Naive thymus-derived CD8-positive, alpha-beta T cell (primary cell): ENCODE results near the gene MED26. TPM values are rescaled to one million over a fixed set of nuclear protein-coding genes. Genes with fewer than 3 reads are reported as not detected.
"Not testable (repeated sequence)": the region's sequence is repeated elsewhere in the genome, so short reads cannot be mapped to it uniquely, and the experiment has no call there.

Experiments used
- ATAC-seq, 2 donors: fragments of 150-1000 bp; cut with Tn5 transposase in 1 of 2; sonication (Bioruptor Pico), chemical (Tn5 transposase) in 1 of 2; 1 replicate in 1 of 2; 2 replicates in 1 of 2; pipeline ENCODE4 v1.10.0; 2021; ENCODE audit warnings: mild to moderate bottlenecking in 2 of 2, moderate library complexity in 2 of 2
- POLR2A ChIA-PET: fragments of 350-600 bp; sonication (Branson Sonifier 250); formaldehyde crosslinking; loops from one replicate; lab custom pipeline; 2021; ENCODE audit warnings: antibody characterized with exemption; lab: Charles Lee
- DNase-seq, 10 donors: peaks; one replicate each; pipeline versions ENCODE4 v3.0.0 to v3.0.0-alpha.2; 2020 to 2022
- H3K27ac Mint-ChIP-seq, 10 donors: one replicate each; pipeline ENCODE4 v1.8.0; 2020 to 2022; ENCODE audit warnings: mild to moderate bottlenecking in 10 of 10, mixed read lengths in 10 of 10, moderate library complexity in 4 of 10, inconsistent platforms in 1 of 10
- H3K27me3 Mint-ChIP-seq, 5 donors: one replicate each; pipeline ENCODE4 v1.8.0; 2021 to 2022; ENCODE audit warnings: mixed read lengths in 5 of 5
- H3K36me3 Mint-ChIP-seq, 3 donors: one replicate each; pipeline ENCODE4 v1.8.0; 2020 to 2022; ENCODE audit warnings: mixed read lengths in 3 of 3, mild to moderate bottlenecking in 2 of 3, inconsistent platforms in 1 of 3
- H3K4me1 Mint-ChIP-seq, 4 donors: one replicate each; pipeline ENCODE4 v1.8.0; 2021 to 2022; ENCODE audit warnings: mixed read lengths in 4 of 4
- H3K4me3 Mint-ChIP-seq, 10 donors: one replicate each; pipeline ENCODE4 v1.8.0; 2020 to 2022; ENCODE audit warnings: mild to moderate bottlenecking in 10 of 10, mixed read lengths in 10 of 10, moderate library complexity in 6 of 10, inconsistent platforms in 1 of 10
- H3K9me3 Mint-ChIP-seq, 9 donors: one replicate each; pipeline ENCODE4 v1.8.0; 2020 to 2022; ENCODE audit warnings: mixed read lengths in 9 of 9, mild to moderate bottlenecking in 3 of 9, inconsistent platforms in 1 of 9, moderate library complexity in 1 of 9
- polyA plus RNA-seq, 3 donors: library from polyadenylated mRNA; unstranded; fragments of 300-500 nt; fragmentation: Illumina TruSeq; gene quantifications; one replicate each; pipeline ENCODE4 v1.2.3, GENCODE V29; 2021
- total RNA-seq, 8 experiments: library from RNA in 2 of 8; stranded (reverse) in 2 of 8; gene quantifications; one replicate each; pipeline ENCODE4 v1.2.3 and lab custom pipeline; 2021 to 2026

The MED26 gene
- total and polyA plus RNA-seq, 5 experiments from 2014 or later, result 2.7 to 18.5 (median 3.9) TPM

- POLR2A ChIA-PET, result interaction anchor here (0.5 to 2.6 kb wide), 15 partner anchors 10 to 867 kb away, joined by 3 to 24 read pairs (median 5); partner anchors contain the start of genes C19orf44, MED26 and USE1
Observed at GRCh38 chr19:16659832-16660708, 32.1 kb upstream of the MED26 start, which contains the start of gene SMIM7. Gene SMIM7, minus strand, starts transcription at chr19:16660144. Its CDS starts 34 bp downstream, at chr19:16660110.

DNA sequence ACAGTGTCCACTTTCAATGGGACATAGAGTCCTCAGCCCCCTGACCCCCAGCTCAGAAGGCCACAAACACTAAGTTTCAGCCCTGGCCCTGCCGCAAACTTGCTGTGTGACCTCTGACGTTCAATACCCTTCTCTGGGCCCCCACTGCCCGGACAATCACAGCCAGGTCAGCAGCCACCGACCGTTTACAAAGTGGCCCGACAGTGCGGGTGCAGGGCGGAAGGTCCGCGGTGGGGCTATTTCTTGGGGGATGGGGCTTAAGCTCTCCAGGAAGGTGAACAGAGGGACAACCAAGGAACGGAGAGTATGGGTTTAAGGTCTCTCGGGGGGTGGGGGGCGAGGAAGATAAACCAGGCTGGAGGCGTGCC is 31.4 kb upstream of the MED26 start:
- no peaks in the 10 kb centered on the region for H3K9me3 Mint-ChIP-seq
- H3K4me3 Mint-ChIP-seq, result peak overlapping the region; percentile 95 to 100 (median 98)
- peak overlapping the region; percentile 95 to 100 (median 99) for H3K27ac Mint-ChIP-seq
- peaks cover 0 to 44% (median 7%) of the 10 kb centered on the region in 3 donors for H3K36me3 Mint-ChIP-seq
- ATAC-seq (no peak), DNase-seq (no peak)
- peaks cover 14 to 60% (median 41%) of the 10 kb centered on the region in 4 donors for H3K4me1 Mint-ChIP-seq
- no peaks in the 10 kb centered on the region for H3K27me3 Mint-ChIP-seq
- POLR2A ChIA-PET, result interaction anchor here (0.7 to 2.6 kb wide), 13 partner anchors 10 to 556 kb away, joined by 3 to 24 read pairs (median 5); partner anchors contain the start of genes C19orf44, MED26 and USE1

More at GRCh38 chr19:16659832-16660708, 32.1 kb upstream of the MED26 start, which contains the start of gene SMIM7:
- Mint-ChIP-seq H3K4me3 (peak within 1 kb of the TSS; percentile 95 to 100 (median 98)), H3K36me3 (peaks cover 0 to 38% (median 7%) of the 10 kb centered on the region in 3 donors), H3K9me3 (no peaks in the 10 kb centered on the region), H3K27ac (peak within 1 kb of the TSS; percentile 95 to 100 (median 99)), H3K4me1 (peaks cover 14 to 57% (median 41%) of the 10 kb centered on the region in 4 donors), H3K27me3 (no peaks in the 10 kb centered on the region)
- ATAC-seq (peak; percentile 95 to 98), DNase-seq (peak; percentile 97 to 100 (median 99))

DNA sequence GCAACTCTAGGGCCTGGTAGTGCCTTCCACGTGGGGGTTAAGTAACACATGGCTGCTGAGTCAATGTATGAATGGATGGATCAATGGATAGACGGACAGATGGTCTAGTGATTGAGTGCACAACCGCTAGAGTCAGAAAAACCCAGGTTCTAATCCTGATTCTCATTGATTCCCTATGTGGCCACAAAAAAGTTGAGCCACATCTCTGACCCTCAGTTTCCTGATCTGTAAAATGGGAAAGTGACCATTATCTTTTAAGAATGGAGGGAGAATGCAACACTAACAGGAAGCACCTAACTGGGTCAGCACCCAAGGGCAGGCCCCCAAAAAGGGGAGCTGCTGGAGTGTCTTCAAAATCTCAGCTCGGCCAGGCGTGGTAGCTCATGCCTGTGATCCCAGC is 29.4 kb upstream of the MED26 start:
- ATAC-seq (no peak), DNase-seq (no peak)
- Mint-ChIP-seq H3K27ac (peak overlapping the region in 7 of 10 donors; percentile 25 to 78 (median 52)), H3K4me1 (peaks cover 20 to 57% (median 41%) of the 10 kb centered on the region in 4 donors), H3K36me3 (peaks cover 6 to 63% (median 12%) of the 10 kb centered on the region in 3 donors), H3K9me3 (no peaks in the 10 kb centered on the region), H3K27me3 (no peaks in the 10 kb centered on the region), H3K4me3 (peak overlapping the region in 6 of 10 donors; percentile 5 to 42 (median 30))
- POLR2A ChIA-PET, result no interaction called here

- no peak for ATAC-seq
- Mint-ChIP-seq H3K4me3 (no peak overlapping the region), H3K36me3 (peaks cover 15 to 77% (median 24%) of the 10 kb centered on the region in 3 donors), H3K27ac (no peak overlapping the region), H3K9me3 (no peaks in the 10 kb centered on the region), H3K4me1 (peaks cover 24 to 47% (median 35%) of the 10 kb centered on the region in 4 donors), H3K27me3 (no peaks in the 10 kb centered on the region)
- DNase-seq, result no peak
- POLR2A ChIA-PET, result no interaction called here
Observed at GRCh38 chr19:16655727-16656126, 27.7 kb upstream of the MED26 start.

- Mint-ChIP-seq H3K36me3 (peaks cover 15 to 87% (median 24%) of the 10 kb centered on the region in 3 donors), H3K4me3 (no peak overlapping the region)
Observed at GRCh38 chr19:16654627-16655026, 26.6 kb upstream of the MED26 start.

DNA sequence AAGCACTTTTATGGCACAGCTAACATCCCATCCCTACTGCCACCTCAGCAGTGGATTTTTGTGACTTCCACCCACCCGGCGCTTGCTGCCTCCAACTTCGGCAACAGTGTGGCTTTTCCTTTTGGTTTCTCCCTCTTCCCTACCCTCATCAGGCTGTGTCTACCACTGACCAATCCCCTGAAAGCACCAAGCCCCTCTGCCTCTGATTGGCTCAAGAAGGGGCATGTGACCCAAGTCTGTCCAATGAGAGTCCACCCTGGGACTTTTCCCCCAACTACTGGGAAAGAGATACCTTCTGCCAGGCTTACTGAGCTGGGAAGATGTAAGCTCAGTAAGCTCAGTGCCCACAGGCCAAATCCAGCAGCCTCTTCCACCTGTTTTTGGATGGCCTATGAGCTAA is 26.1 kb upstream of the MED26 start:
- DNase-seq, result no peak
- POLR2A ChIA-PET, result no interaction called here
- Mint-ChIP-seq H3K4me1 (peaks cover 29 to 48% (median 36%) of the 10 kb centered on the region in 4 donors), H3K9me3 (no peaks in the 10 kb centered on the region), H3K27ac (no peak overlapping the region), H3K4me3 (no peak overlapping the region), H3K36me3 (peaks cover 15 to 89% (median 24%) of the 10 kb centered on the region in 3 donors), H3K27me3 (no peaks in the 10 kb centered on the region)
- no peak for ATAC-seq

More at GRCh38 chr19:16654627-16655026, 26.6 kb upstream of the MED26 start:
- no peaks in the 10 kb centered on the region for H3K9me3 Mint-ChIP-seq
- ATAC-seq (no peak), DNase-seq (no peak)
- H3K4me1 Mint-ChIP-seq, result peaks cover 29 to 47% (median 37%) of the 10 kb centered on the region in 4 donors
- H3K27ac Mint-ChIP-seq, result peak overlapping the region in 3 of 10 donors; percentile 11 to 78 (median 15)
- POLR2A ChIA-PET, result no interaction called here
- H3K27me3 Mint-ChIP-seq, result no peaks in the 10 kb centered on the region

GRCh38 chr19:16652854-16653253 is 24.9 kb upstream of the MED26 start:
- H3K4me3 Mint-ChIP-seq, result no peak overlapping the region
- peaks cover 17 to 37% (median 29%) of the 10 kb centered on the region in 4 donors for H3K4me1 Mint-ChIP-seq
- DNase-seq, result no peak
- peaks cover 15 to 87% (median 22%) of the 10 kb centered on the region in 3 donors for H3K36me3 Mint-ChIP-seq
- no peak for ATAC-seq
- no peaks in the 10 kb centered on the region for H3K9me3 Mint-ChIP-seq
- no peaks in the 10 kb centered on the region for H3K27me3 Mint-ChIP-seq
- H3K27ac Mint-ChIP-seq, result peak overlapping the region in 2 of 10 donors; percentile 13 to 41
- POLR2A ChIA-PET, result no interaction called here

DNA sequence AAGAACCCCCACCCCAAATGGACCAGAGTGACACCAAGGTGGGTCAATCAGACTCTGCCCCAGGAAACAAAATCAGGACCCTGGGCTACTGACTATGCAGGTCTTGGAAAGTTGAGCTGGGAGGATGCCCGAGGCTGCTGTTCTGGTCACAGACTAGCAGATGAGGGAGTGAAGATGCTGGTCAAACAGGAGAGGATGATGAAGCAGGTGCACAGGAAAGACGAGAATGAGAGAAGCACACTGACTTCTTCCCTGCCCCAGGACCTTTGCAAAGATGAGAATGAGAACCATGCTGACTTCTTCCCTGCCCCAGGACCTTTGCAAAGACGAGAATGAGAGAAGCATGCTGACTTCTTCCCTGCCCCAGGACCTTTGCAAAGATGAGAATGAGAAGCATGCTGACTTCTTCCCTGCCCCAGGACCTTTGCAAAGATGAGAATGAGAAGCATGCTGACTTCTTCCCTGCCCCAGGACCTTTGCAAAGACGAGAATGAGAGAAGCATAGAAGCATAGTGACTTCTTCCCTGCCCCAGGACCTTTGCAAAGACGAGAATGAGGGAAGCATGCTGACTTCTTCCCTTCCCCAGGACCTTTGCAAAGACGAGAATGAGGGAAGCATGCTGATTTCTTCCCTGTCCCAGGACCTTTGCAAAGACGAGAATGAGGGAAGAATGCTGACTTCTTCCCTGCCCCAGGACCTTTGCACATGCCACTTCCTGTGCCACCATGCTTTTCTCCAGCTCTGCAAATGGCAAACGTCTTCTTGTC is 23.6 kb upstream of the MED26 start:
- Mint-ChIP-seq H3K36me3 (peaks cover 15 to 89% (median 17%) of the 10 kb centered on the region in 3 donors), H3K4me1 (peaks cover 6 to 29% (median 21%) of the 10 kb centered on the region in 4 donors), H3K27ac (peak overlapping the region in 5 of 10 donors; percentile 40 to 79 (median 69))
- H3K4me3 Mint-ChIP-seq, H3K27me3 Mint-ChIP-seq, POLR2A ChIA-PET, DNase-seq, ATAC-seq, H3K9me3 Mint-ChIP-seq: not testable (repeated sequence)

GRCh38 chr19:16650821-16651220 is 22.8 kb upstream of the MED26 start:
- POLR2A ChIA-PET, result interaction anchor here (1.5 kb wide), 1 partner anchor 9 kb away, joined by 7 read pairs; the partner anchor contains the start of gene SMIM7
- peaks cover 6 to 24% (median 18%) of the 10 kb centered on the region in 4 donors for H3K4me1 Mint-ChIP-seq

GRCh38 chr19:16649734-16650133 is 21.7 kb upstream of the MED26 start:
- no peak overlapping the region for H3K4me3 Mint-ChIP-seq
- peaks cover 6 to 27% (median 16%) of the 10 kb centered on the region in 4 donors for H3K4me1 Mint-ChIP-seq
- no peaks in the 10 kb centered on the region for H3K9me3 Mint-ChIP-seq
- POLR2A ChIA-PET, result interaction anchor here (1.5 kb wide), 1 partner anchor 10 kb away, joined by 7 read pairs; the partner anchor contains the start of gene SMIM7
- no peaks in the 10 kb centered on the region for H3K27me3 Mint-ChIP-seq
- ATAC-seq (peak in 1 of 2 donors; percentile 44), DNase-seq (no peak)
- H3K36me3 Mint-ChIP-seq, result peaks cover 15 to 91% (median 22%) of the 10 kb centered on the region in 3 donors
- H3K27ac Mint-ChIP-seq, result peak overlapping the region in 5 of 10 donors; percentile 0 to 82 (median 38)

More at GRCh38 chr19:16650821-16651220, 22.8 kb upstream of the MED26 start:
- DNase-seq (no peak), ATAC-seq (no peak)
- no peaks in the 10 kb centered on the region for H3K9me3 Mint-ChIP-seq
- H3K27ac Mint-ChIP-seq, result peak overlapping the region in 5 of 10 donors; percentile 14 to 78 (median 38)
- no peaks in the 10 kb centered on the region for H3K27me3 Mint-ChIP-seq
- H3K4me3 Mint-ChIP-seq, result no peak overlapping the region
- peaks cover 15 to 89% (median 20%) of the 10 kb centered on the region in 3 donors for H3K36me3 Mint-ChIP-seq

DNA sequence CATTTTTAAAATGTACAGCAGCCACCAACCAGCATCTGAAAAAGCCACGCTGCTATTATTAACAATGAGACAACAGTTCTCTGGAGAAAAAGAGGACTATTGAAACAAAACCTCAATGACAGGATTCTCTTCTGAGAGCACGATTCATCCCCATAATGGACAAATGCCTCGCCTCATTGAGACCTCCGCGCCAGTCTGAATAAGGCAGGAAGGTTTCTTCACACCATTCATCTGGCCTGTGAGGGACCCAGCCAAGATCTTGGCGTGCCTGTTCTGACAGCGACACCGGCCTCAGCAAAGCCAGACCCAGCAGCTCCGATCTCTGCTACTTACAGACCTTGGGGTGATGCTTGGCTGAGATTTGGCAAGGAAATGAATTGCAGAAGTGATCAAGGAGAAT is 17.1 kb upstream of the MED26 start:
- H3K27ac Mint-ChIP-seq, result peak overlapping the region in 2 of 10 donors; percentile 31 to 46
- ATAC-seq (no peak), DNase-seq (no peak)
- no peaks in the 10 kb centered on the region for H3K27me3 Mint-ChIP-seq
- H3K4me1 Mint-ChIP-seq, result peaks cover 0 to 41% (median 15%) of the 10 kb centered on the region in 4 donors
- POLR2A ChIA-PET, result interaction anchor here (0.7 to 1.1 kb wide), 4 partner anchors 8 to 21 kb away, joined by 3 to 5 read pairs (median 5); partner anchors contain the start of gene SMIM7
- no peak overlapping the region for H3K4me3 Mint-ChIP-seq
- H3K9me3 Mint-ChIP-seq, result no peaks in the 10 kb centered on the region
- H3K36me3 Mint-ChIP-seq, result peaks cover 0 to 95% (median 13%) of the 10 kb centered on the region in 3 donors

- DNase-seq, result no peak
- Mint-ChIP-seq H3K4me1 (peaks cover 8 to 51% (median 21%) of the 10 kb centered on the region in 4 donors), H3K9me3 (no peaks in the 10 kb centered on the region), H3K27ac (no peak overlapping the region), H3K4me3 (no peak overlapping the region), H3K36me3 (peaks cover 0 to 92% (median 13%) of the 10 kb centered on the region in 3 donors), H3K27me3 (no peaks in the 10 kb centered on the region)
- ATAC-seq, result no peak
- POLR2A ChIA-PET, result no interaction called here
Observed at GRCh38 chr19:16641695-16642094, 13.7 kb upstream of the MED26 start.
